Measurements from ENCODE around the gene SIGLEC9. TPM values are rescaled to one million over a fixed set of nuclear protein-coding genes. Genes with fewer than 3 reads are reported as not detected.

The SIGLEC9 gene
- polyA plus RNA-seq, 3 donors, result 0.78 to 7.1 (median 4.3) TPM

DNA sequence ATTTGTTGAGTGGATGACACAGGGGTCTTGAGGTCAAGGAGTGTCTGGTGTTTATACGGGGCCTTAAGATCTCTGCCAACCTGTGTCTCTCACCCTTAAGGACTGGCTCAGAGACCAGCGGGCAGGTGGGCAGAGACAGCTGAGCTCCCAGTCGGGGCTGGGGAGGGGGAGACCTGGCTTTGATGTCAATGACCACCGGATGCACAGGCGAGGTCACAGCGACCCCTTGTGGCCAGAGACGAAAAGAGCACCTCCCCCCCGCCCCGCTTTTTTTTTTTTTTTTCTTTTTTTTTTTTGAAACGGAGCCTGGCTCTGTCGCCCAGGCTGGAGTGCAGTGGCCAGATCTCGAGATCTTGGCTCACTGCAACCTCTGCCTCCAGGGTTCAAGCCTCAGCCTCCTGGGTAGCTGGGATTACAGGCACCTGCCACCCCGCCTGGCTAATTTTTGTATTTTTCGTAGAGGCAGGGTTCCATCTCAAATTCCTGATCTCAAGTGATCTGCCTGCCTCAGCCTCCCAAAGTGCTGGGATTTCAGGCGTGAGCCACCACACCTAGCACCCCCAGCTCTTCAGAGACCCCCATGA is 29.9 kb upstream of the SIGLEC9 start:
- WGBS, 3 donors, result 24 to 29% (median 28%) methylated on average over 13 to 15 of the region's 15 CpGs
- no peak overlapping the region for H3K27ac ChIP-seq (ENCODE audit: low read depth, low read length)

DNA sequence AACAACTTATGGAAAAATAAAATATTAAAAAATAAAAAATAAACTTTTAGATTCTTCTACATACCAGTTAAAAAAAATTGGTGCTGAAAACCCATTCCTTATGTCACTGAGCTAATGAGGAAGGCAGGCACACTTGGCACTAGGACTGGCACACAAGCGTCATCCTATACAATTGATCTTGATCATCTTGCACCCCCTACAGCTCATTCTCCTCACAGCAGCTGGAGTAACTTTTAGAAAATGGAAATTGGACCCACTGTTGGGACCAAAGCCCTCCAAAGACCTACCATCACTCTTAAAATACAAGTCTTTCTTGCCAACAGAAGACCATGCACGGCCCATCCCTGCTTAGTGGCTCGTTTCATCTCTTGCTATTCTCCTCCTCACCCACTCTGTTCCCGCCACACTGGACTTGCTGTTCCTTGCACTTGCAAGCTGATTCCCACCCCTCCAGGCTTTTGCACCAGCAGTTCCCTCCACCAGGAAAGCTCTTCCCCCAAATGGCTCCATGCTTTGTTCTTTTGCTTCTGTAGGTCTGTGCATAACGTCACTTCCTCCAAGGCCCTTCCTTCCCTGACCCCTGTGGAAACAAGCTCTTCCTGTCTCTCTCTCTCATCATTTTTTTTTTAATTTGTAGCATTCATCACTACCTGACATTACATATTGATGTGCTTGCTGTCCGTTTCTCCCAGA is 28.1 kb upstream of the SIGLEC9 start:
- no peak overlapping the region for H3K27ac ChIP-seq (ENCODE audit: low read depth, low read length)
- WGBS, 3 donors, result 76 to 80% (median 78%) methylated on average over 6 of the region's 6 CpGs

DNA sequence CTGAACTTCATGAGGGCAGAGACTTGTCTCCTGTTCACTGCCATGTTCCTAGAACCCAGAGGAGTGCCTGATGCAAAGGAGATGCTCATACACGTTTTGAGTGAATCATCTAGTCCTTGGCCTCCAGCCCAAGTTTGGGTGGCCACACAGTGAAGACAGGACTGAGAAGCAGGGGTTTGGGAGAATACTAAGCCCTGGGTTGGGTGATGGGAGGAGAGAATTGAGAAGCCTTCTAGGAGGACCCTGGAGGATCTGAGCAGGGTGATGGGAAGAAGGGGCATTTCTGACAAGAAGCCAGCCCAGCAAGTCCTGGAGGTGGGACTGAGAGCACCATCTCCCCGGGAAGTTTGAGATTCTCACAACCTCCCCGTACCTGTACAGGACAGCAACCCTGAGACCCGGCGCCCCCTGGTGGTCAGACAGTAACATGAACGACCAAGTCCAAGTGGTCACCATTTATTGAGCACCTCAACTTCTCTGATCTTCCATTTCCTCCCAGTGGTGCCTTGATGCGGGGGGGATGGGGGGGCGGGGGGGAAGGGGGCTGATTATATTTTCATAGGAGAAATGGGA is 27.5 kb upstream of the SIGLEC9 start:
- WGBS, 3 donors, result 7 to 16% (median 12%) methylated on average over 8 of the region's 8 CpGs
- H3K27ac ChIP-seq (ENCODE audit: low read depth, low read length), result no peak overlapping the region

DNA sequence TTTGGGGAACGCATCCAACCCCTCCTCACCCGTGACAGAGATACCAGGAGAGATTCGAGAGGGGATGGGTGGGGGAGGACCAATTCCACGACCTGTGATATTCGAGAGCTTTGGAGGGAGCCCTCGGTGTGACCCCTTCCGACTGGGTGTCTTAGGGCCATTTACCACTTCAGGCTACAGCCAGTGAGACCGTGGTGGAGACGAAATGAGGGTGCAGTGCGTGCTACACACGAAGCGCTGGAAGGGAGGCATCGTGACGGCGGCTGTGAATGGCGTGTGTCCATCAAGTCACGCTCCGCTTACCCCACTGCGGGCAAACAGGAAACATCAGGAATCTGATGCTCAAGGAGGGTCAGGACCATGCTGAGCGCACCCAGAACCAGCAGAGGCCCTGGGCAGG is 26.9 kb upstream of the SIGLEC9 start:
- no peak overlapping the region for H3K27ac ChIP-seq (ENCODE audit: low read depth, low read length)
- 77 to 90% (median 86%) methylated on average over 20 of the region's 20 CpGs for WGBS, 3 donors

DNA sequence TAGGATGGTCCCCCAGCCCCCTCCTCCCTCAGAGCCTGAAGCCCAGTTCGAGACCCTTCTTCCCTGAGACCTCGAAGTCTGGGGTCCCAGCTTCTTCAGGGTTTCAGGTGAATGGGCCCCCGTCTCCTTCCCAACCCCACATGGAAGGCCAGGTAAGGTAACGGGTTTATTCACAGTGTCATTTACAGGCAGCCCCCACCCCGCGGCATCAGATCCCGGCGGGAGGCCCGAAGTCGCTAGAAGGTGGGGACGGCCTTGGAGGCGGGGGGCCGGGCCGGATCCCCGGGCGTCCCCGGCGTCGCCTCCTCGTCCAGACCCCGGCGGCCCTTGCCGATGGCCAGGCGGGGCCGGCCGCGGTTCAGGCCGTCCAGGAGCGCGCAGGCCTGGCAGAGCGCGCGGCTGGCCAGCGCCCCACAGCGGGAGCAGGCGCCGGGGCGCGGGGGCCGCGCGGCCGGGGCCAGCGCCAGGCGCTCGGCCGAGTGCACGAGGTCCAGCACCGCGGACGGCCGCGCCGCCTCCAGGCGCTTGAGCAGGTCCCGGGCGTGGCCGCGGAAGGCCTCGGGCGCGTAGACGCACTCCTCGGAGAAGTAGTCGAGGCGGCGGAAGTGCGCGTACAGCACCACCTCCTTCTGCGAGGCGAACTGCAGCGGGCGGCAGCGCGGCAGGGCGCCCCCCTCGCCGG is 26.2 kb upstream of the SIGLEC9 start:
- H3K27ac ChIP-seq (ENCODE audit: low read depth, low read length), result no peak overlapping the region
- 62 to 76% (median 66%) methylated on average over 70 to 78 of the region's 78 CpGs for WGBS, 3 donors

DNA sequence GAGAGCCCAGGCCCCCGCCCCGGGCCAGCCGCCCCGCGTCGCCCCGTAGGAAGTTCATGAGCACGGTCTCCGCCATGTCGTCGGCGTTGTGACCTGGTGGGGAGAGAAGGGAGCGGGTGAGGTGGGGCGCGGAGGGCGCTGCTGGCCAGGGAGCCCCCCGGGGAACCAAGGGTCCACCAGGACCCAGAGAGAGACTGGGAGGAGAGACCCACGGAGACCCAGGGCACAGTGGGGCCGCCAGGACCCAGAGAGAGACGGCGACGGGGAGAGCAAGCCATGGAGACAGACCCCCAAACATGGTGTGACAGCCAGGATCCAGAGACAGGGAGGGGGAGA is 25.7 kb upstream of the SIGLEC9 start:
- H3K27ac ChIP-seq (ENCODE audit: low read depth, low read length), result no peak overlapping the region
- 62 to 76% (median 70%) methylated on average over 19 to 22 of the region's 22 CpGs for WGBS, 3 donors

DNA sequence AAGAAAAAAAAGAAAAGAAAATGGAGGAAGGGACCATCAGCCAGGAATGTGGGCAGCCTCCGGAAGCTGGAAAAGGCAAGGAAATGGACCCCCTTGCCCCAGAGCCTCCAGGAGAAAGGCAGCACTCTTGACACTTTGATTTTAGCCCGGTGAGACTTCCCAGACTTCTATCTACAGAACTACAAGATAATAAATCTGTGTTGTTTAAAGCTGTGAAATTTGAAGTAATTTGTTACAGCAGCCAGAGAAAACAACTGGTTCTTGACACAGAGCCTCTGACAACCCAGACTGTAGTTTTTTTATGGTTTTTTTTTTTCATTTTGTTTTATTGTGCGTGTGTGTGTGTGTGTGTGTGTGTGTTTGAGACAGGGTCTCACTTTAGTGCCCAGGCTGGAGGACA is 24.1 kb upstream of the SIGLEC9 start:
- no peak overlapping the region for H3K27ac ChIP-seq (ENCODE audit: low read depth, low read length)
- WGBS, 3 donors, result 53 to 68% (median 65%) methylated on average over 3 of the region's 3 CpGs

DNA sequence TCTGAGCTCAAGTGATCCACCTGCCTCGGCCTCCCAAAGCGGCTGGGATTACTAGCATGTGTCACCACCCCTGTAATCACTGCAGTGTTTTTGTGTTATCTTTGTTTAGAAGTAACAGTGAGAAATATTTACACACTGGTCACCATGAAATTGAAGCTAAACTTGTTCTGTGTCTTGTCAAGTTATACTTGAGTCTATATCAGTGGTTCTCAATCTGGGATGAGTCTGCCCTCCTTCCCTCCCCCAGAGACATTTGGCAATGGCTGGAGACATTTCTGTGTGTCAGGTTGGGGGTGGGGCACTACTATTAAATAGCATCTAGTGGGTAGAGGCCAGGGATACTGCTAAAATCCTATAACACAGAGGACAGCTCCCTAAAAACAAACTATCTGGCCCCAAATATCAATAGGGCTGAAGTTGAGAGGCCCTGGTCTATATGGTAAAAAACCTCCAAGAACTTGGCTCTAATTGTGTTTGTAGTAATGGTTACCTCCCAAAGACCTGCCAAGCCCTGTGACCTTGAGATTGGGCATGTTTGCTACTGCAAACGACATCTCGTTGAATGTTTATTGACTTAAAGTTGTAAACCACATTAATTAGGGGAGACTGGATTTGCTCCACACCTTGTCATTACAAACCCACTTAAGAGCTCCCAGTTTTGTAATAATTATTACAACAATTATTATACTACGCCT is 23.4 kb upstream of the SIGLEC9 start:
- no peak overlapping the region for H3K27ac ChIP-seq (ENCODE audit: low read depth, low read length)
- WGBS, 3 donors, result 35 to 73% (median 66%) methylated on average over 5 of the region's 5 CpGs

DNA sequence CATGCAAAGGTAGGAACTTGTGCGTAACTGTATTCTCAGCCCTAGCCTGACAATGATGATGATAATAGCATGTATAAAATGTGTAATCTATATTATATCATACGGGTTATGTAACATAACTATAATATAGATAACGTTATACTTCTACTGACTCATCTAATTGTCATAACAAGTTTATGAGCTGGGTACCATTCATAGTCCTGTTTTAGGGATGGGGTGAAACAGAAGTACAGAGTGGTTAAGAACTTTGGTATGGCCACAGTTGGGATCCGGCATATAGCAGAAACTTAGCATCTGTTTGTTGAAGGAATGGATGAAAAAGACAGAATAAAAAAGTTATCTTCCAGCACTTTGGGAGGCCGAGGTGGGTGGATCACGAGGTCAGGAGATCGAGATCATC is 21.7 kb upstream of the SIGLEC9 start:
- no peak overlapping the region for H3K27ac ChIP-seq (ENCODE audit: low read depth, low read length)
- WGBS, 3 donors, result 85 to 92% (median 85%) methylated on average over 7 of the region's 7 CpGs

DNA sequence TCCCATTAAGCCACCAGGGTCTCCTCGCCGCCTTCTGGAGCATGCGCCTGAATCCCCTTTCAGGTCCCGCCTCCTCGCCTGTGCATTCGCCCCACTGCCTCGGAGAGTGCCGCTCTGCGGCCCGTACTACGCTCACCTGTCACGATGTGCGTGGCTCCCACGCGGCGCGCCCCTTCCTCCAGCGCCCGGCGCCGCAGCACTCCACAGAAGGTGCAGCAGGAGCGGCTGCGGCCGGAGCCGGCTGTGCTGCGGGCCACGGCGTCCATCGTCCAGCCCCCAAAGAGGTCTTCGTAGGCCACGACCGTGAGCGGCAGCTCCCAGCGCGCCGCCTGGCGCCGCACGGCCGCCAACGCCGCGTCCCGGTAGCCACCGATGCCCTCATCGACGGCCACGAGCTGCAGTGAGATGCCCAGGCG is 20.8 kb upstream of the SIGLEC9 start:
- 87 to 89% (median 88%) methylated on average over 46 to 49 of the region's 49 CpGs for WGBS, 3 donors
- H3K27ac ChIP-seq (ENCODE audit: low read depth, low read length), result no peak overlapping the region

DNA sequence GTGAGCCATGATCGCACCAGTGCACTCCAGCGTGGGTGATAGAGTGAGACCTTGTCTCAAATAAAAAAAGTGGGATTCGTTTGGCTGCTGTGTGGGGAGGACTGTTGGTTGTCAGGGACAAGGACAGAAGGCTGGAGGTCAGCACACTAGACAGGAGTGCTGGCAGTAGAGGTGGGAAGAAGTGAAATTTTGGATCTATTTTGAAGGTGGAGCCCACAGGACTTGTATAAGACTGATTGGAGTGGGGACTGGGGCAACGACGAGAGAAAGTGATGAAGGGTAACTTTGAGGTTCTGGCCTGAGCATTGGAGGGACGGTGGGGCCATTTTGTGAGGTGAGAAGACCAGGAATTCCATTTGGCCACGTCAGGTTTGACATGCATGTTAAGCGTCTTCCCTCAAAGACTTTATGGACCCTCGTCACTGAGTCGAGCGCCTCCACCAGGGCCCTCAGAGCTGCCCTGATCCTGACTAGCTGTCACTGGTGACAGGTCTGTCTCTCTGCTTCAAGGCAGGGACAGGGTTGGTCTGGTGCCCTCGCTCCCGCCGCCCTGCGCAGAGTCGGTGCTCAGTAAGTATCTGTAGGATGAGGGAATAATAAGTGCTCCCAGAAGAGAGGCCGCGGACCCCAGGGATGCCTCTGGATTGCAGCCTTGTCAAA is 17.2 kb upstream of the SIGLEC9 start:
- WGBS, 3 donors, result 8 to 21% (median 21%) methylated on average over 18 of the region's 18 CpGs
- H3K27ac ChIP-seq (ENCODE audit: low read depth, low read length), result no peak overlapping the region

DNA sequence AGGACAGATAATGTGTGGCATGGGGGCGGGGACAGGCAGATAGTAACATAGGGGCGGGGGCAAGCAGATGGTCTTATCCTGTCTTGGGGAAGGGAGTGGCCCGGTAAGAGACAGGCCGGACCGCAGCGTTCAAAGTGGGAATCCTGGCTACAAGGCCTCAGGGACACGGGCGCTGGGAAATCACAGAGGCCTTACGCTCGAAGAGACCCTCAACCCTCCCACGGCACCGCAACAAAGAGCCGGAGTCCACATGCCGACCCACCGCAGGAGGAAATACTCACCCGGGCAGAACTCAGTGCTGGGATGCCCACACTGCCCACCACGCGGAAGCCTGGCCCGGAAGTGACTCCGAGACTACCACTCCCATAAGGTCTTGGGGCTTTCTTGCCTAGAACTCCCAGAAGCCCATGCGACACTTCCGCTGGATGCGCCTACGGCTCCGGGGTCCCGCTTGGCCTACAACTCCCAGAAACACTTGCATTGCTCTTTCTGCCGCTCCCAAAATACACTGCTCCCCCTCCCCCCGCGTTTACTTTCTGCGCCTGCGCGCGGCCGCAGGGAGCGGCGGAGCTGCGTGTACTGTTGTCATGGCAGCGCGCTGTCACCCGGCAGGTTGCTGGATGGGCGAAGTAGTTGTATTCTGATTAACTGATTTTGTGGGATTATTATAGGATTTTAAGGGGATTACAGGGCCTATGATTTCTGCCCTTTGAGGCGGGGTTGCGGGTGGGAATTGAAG is 16.5 kb upstream of the SIGLEC9 start, which contains the start of gene CTU1:
Gene CTU1 (minus strand): TSS at position 344 of the 739 bp plus-strand sequence. CDS start 3,840 bp downstream, outside the sequence.
- no peak within 1 kb of the TSS for H3K27ac ChIP-seq (ENCODE audit: low read depth, low read length)
- WGBS, 3 donors, result 1% methylated on average over 43 of the region's 43 CpGs

DNA sequence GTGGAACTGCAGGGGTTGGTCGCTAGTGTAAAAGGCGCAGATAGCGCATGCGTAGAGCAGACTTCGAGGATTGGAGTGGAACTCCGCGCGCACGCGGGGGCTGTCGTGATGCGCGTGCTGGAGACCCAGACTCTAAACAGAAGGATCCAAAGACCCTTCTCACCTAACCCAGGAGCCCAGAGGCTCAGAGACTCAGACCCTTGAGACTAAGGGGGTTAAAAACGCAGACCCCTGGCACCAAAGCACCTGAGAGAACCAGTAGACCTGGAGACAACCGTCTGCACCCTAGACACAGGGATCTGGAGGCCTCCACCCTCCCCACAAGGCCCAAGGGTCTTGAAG is 15.9 kb upstream of the SIGLEC9 start:
- no peak overlapping the region for H3K27ac ChIP-seq (ENCODE audit: low read depth, low read length)
- WGBS, 3 donors, result 1 to 3% (median 2%) methylated on average over 15 of the region's 15 CpGs

DNA sequence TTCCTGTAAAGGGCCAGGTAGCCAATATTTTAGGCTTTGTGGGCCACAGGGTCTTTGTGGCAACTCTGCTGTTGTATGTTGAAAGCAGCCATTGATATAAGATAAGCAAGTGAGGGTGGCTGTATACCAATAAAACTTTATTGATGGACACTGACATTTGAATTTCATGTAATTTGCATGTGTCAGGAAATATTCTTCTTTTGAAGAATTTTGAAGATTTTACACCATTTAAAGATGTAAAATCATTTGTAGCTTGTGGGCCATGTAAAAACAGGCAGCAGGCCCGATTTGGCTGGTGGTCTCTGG is 14.1 kb upstream of the SIGLEC9 start:
- WGBS, 3 donors, result 67 to 81% (median 70%) methylated on average over 1 of the region's 1 CpG
- no peak overlapping the region for H3K27ac ChIP-seq (ENCODE audit: low read depth, low read length)

DNA sequence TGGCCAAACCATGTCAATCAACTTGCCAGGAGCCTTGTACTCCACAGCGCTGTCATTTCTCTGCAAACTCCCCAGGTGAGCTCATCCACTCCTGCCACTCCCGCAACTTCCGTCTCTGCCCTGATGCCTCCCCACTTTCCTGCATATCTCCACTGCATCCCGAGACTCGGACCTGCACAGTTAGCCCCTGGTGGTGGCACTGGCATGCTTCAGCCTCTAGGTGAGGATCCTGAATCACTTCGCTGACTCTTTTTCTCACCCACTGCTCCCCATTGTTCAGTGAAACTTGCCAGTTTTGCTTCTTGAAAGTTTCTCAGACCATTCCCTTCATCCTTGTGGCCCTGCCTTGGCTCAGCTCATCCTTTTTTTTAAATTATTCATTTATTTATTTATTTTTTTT is 13.1 kb upstream of the SIGLEC9 start:
- 31 to 58% (median 55%) methylated on average over 6 of the region's 6 CpGs for WGBS, 3 donors
- H3K27ac ChIP-seq (ENCODE audit: low read depth, low read length), result no peak overlapping the region

DNA sequence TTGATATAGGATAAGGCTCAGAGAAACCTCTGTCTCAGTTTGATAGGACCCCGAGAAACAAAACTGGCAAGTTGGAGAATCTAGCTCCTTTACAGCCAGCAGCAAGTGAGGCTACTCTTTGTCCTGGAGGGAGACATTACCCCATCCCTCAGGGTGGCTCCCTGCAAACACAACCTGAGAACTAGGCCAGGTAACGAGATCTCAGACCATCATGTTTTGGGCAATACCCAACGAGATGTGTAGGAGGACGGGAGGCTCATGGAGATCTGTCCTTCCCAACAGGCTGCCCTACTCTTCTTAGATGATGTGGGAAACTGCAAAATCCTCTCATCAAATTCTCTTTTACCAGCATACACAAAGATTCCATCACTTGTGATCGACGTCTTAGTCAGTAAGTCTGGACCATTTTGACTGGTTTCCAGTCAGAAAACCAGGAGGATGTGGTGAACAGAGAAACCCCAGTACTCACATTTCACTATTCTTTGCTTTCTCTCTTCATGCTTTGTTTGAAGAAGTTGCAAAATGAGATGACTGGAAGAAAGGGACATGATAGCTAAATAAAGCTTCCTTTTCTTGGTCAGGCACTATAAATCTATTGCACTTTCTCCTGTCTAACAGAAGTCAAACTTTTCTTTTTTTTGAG is 10.5 kb upstream of the SIGLEC9 start:
- peak overlapping the region; percentile 15 for H3K27ac ChIP-seq (ENCODE audit: low read depth, low read length)
- 69 to 76% (median 73%) methylated on average over 6 of the region's 6 CpGs for WGBS, 3 donors

DNA sequence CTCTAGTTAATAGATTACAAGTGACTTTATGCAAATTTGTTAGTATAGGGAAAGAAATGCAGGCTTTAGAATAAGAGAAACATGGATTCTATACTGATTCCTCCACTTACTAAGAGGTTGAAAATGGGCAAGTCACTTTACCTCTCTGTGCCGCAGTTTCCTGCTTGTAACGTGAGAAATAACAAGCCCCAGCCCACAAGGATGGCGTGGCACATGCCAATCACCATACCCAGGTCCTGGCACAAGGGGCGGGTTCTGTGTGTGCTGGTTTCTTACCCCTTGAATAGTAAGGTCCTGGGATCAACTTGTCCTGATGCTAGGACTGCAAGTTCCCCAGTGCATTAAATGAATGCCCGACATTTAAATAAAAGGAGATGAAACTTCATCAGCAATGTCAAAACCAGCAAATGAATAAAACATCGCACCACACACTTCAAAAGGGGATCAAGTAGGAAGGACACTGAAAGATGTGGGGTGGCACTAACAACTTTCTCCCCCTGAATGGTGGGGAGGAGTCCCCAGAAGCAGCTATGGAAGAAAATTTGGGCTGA is 7.9 kb upstream of the SIGLEC9 start:
- WGBS, 3 donors, result 66 to 80% (median 80%) methylated on average over 6 of the region's 6 CpGs
- H3K27ac ChIP-seq (ENCODE audit: low read depth, low read length), result no peak overlapping the region

Data from adipose tissue (tissue), 3 donors.